HepG2 (cell line): ENCODE measurements around the gene AUP1. TPM values are rescaled to one million over a fixed set of nuclear protein-coding genes. Genes with fewer than 3 reads are reported as not detected.

ENCODE experiments used
- ARHGAP35 ChIP-seq: sonication (generic); formaldehyde crosslinking; IDR thresholded peaks from 2 replicates; pipeline ENCODE4 v1.9.0; 2022; ENCODE audit warnings: mild to moderate bottlenecking, inconsistent platforms, moderate library complexity, missing genetic modification reagents, borderline replicate concordance
- ATF5 ChIP-seq: sonication (generic); formaldehyde crosslinking; IDR thresholded peaks from 2 replicates; pipeline ENCODE4 v1.4.0; 2020; ENCODE audit warnings: mild to moderate bottlenecking, low read depth, missing genetic modification reagents
- FOXC1 ChIP-seq: sonication (generic); formaldehyde crosslinking; IDR thresholded peaks from 2 replicates; pipeline ENCODE4 v1.8.0; 2022; ENCODE audit warnings: mild to moderate bottlenecking, missing genetic modification reagents, borderline replicate concordance
- KAT7 ChIP-seq: IDR thresholded peaks from 2 replicates; pipeline ENCODE4 v1.6.1; 2018; ENCODE audit warnings: borderline replicate concordance, missing compliant biosample characterization
- KMT2A ChIP-seq: sonication (generic); formaldehyde crosslinking; IDR thresholded peaks from 2 replicates; pipeline ENCODE4 v1.4.0; 2020; ENCODE audit warnings: missing genetic modification reagents
- NR2F6 ChIP-seq, 2 experiments: IDR thresholded peaks; 2 replicates each; pipeline ENCODE4 v1.6.1; 2016; ENCODE audit warnings: antibody characterized with exemption in 1 of 2, mild to moderate bottlenecking in 1 of 2
- PHF20 ChIP-seq: sonication (generic); formaldehyde crosslinking; IDR thresholded peaks from 2 replicates; pipeline ENCODE4 v1.5.0; 2020; ENCODE audit warnings: mild to moderate bottlenecking, missing genetic modification reagents
- PRPF4 ChIP-seq: fragments of 200-400 bp; formaldehyde crosslinking; IDR thresholded peaks from 2 replicates; pipeline ENCODE4 v1.6.1; 2016; ENCODE audit warnings: low read length, low read depth; ENCODE audit not compliant: poor library complexity, severe bottlenecking
- RAD21 ChIP-seq: fragments of 450-650 bp; formaldehyde crosslinking; IDR thresholded peaks from 2 replicates; pipeline ENCODE4 v1.5.0; 2020; ENCODE audit warnings: mild to moderate bottlenecking
- SP2 ChIP-seq: sonication (generic); formaldehyde crosslinking; IDR thresholded peaks from 2 replicates; pipeline ENCODE4 v1.5.1; 2020; ENCODE audit warnings: mild to moderate bottlenecking, missing genetic modification reagents
- TIGD3 ChIP-seq: sonication (generic); formaldehyde crosslinking; IDR thresholded peaks from 2 replicates; pipeline ENCODE4 v1.5.1; 2020; ENCODE audit warnings: mild to moderate bottlenecking, missing genetic modification reagents, borderline replicate concordance
- ZNF160 ChIP-seq: sonication (generic); formaldehyde crosslinking; IDR thresholded peaks from 2 replicates; pipeline ENCODE4 v1.8.0; 2022; ENCODE audit warnings: mild to moderate bottlenecking, inconsistent platforms, missing genetic modification reagents
- ZNF784 ChIP-seq: sonication (generic); formaldehyde crosslinking; IDR thresholded peaks from 2 replicates; pipeline ENCODE4 v1.5.1; 2020; ENCODE audit warnings: missing genetic modification reagents, mild to moderate bottlenecking, borderline replicate concordance
- polyA plus RNA-seq, 8 experiments: library from polyadenylated mRNA; depleted of rRNA in 3 of 8; stranded (reverse) in 7 of 8; unstranded in 1 of 8; fragments of >200 nt; fragmentation: Illumina TruSeq in 4 of 8; extraction: Trizol in 4 of 8; gene quantifications; 2 replicates each; pipeline versions ENCODE4 v1.2.1 to v1.2.3, GENCODE V29; 2011 to 2016; ENCODE audit warnings: low read depth in 4 of 8, missing spikeins in 1 of 8, mixed read lengths in 1 of 8; ENCODE audit not compliant: insufficient read depth in 1 of 8
- total RNA-seq, 5 experiments: library from RNA; depleted of rRNA; stranded (reverse); fragments of >200 nt; fragmentation: Illumina TruSeq; extraction: Trizol; gene quantifications; 2 replicates each; pipeline ENCODE4 v1.2.3, GENCODE V29; 2016; ENCODE audit warnings: low read depth in 1 of 5
- TF ChIP-seq, protein P1 (sequence below): IDR thresholded peaks from 2 replicates; pipeline ENCODE4 v1.6.1; 2018; ENCODE audit warnings: missing genetic modification reagents, mild to moderate bottlenecking, missing compliant biosample characterization
- TF ChIP-seq, protein P2 (sequence below): sonication (generic); formaldehyde crosslinking; conservative IDR thresholded peaks from 2 replicates; pipeline ENCODE4 v1.4.0; 2020; ENCODE audit warnings: missing genetic modification reagents
- TF ChIP-seq, protein P3 (sequence below): sonication (generic); formaldehyde crosslinking; IDR thresholded peaks from 2 replicates; pipeline ENCODE4 v1.5.0; 2020; ENCODE audit warnings: missing genetic modification reagents
- TF ChIP-seq, protein P4 (sequence below): sonication (generic); formaldehyde crosslinking; IDR thresholded peaks from 2 replicates; pipeline ENCODE4 v1.9.0; 2022; ENCODE audit warnings: missing genetic modification reagents, mild to moderate bottlenecking, borderline replicate concordance

AUP1 gene
- total and polyA plus RNA-seq, 2 of the 13 experiments (the other 11 are each of a cell fraction or from before 2014, with no cell fraction given) = 174 to 267 TPM

- TF ChIP-seq, protein P1, sequence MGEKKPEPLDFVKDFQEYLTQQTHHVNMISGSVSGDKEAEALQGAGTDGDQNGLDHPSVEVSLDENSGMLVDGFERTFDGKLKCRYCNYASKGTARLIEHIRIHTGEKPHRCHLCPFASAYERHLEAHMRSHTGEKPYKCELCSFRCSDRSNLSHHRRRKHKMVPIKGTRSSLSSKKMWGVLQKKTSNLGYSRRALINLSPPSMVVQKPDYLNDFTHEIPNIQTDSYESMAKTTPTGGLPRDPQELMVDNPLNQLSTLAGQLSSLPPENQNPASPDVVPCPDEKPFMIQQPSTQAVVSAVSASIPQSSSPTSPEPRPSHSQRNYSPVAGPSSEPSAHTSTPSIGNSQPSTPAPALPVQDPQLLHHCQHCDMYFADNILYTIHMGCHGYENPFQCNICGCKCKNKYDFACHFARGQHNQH = 0 out of 2 replicates have a peak, but pooled peaks have one; percentile 4
- TF ChIP-seq PRPF4 (no peak), KMT2A (peak; percentile 10; the same call in 1 of the 2 replicates), ATF5 (no peak), ZNF784 (CRISPR knock-in tag) (peak; percentile 76; the same call in 1 of the 2 replicates), NR2F6 (IDR thresholded peaks at IDR 0.05) (no peak), NR2F6 (CRISPR knock-in tag; IDR thresholded peaks at IDR 0.05) (0 out of 2 replicates have a peak, but pooled peaks have one; percentile 17), TIGD3 (no peak), RAD21 (CRISPR knock-in tag) (no peak; the same call in 1 of the 2 replicates), FOXC1 (peak; percentile 24; the same call in 1 of the 2 replicates), KAT7 (CRISPR knock-in tag) (no peak; the same call in 1 of the 2 replicates), SP2 (CRISPR knock-in tag) (no peak), ARHGAP35 (0 out of 2 replicates have a peak, but pooled peaks have one; percentile 74), ZNF160 (CRISPR knock-in tag) (0 out of 2 replicates have a peak, but pooled peaks have one; percentile 37), PHF20 (CRISPR knock-in tag) (peak; percentile 32; the same call in 1 of the 2 replicates)
- TF ChIP-seq, protein P2, sequence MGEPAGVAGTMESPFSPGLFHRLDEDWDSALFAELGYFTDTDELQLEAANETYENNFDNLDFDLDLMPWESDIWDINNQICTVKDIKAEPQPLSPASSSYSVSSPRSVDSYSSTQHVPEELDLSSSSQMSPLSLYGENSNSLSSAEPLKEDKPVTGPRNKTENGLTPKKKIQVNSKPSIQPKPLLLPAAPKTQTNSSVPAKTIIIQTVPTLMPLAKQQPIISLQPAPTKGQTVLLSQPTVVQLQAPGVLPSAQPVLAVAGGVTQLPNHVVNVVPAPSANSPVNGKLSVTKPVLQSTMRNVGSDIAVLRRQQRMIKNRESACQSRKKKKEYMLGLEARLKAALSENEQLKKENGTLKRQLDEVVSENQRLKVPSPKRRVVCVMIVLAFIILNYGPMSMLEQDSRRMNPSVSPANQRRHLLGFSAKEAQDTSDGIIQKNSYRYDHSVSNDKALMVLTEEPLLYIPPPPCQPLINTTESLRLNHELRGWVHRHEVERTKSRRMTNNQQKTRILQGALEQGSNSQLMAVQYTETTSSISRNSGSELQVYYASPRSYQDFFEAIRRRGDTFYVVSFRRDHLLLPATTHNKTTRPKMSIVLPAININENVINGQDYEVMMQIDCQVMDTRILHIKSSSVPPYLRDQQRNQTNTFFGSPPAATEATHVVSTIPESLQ (CRISPR knock-in tag) = no peak
- TF ChIP-seq, protein P3, sequence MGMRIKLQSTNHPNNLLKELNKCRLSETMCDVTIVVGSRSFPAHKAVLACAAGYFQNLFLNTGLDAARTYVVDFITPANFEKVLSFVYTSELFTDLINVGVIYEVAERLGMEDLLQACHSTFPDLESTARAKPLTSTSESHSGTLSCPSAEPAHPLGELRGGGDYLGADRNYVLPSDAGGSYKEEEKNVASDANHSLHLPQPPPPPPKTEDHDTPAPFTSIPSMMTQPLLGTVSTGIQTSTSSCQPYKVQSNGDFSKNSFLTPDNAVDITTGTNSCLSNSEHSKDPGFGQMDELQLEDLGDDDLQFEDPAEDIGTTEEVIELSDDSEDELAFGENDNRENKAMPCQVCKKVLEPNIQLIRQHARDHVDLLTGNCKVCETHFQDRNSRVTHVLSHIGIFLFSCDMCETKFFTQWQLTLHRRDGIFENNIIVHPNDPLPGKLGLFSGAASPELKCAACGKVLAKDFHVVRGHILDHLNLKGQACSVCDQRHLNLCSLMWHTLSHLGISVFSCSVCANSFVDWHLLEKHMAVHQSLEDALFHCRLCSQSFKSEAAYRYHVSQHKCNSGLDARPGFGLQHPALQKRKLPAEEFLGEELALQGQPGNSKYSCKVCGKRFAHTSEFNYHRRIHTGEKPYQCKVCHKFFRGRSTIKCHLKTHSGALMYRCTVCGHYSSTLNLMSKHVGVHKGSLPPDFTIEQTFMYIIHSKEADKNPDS (CRISPR knock-in tag) = 0 out of 2 replicates have a peak, but pooled peaks have one; percentile 10
- TF ChIP-seq, protein P4, sequence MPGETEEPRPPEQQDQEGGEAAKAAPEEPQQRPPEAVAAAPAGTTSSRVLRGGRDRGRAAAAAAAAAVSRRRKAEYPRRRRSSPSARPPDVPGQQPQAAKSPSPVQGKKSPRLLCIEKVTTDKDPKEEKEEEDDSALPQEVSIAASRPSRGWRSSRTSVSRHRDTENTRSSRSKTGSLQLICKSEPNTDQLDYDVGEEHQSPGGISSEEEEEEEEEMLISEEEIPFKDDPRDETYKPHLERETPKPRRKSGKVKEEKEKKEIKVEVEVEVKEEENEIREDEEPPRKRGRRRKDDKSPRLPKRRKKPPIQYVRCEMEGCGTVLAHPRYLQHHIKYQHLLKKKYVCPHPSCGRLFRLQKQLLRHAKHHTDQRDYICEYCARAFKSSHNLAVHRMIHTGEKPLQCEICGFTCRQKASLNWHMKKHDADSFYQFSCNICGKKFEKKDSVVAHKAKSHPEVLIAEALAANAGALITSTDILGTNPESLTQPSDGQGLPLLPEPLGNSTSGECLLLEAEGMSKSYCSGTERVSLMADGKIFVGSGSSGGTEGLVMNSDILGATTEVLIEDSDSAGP (CRISPR knock-in tag) = peak; percentile 54; the same call in 1 of the 2 replicates
Observed at GRCh38 chr2:74497777-74498499, 31.6 kb downstream of the AUP1 start (continued).
